Activated CD4-positive, alpha-beta T cell treated with anti-CD3 and anti-CD28 coated beads, Interleukin-2, amount 50 U/mL, for 4 hours (primary cell): ENCODE data around the gene CDH22.

Source experiments
- DNase-seq, 2 experiments: peaks; one replicate each; pipeline ENCODE4 v3.0.0-alpha.2; 2020

The CDH22 gene

DNA sequence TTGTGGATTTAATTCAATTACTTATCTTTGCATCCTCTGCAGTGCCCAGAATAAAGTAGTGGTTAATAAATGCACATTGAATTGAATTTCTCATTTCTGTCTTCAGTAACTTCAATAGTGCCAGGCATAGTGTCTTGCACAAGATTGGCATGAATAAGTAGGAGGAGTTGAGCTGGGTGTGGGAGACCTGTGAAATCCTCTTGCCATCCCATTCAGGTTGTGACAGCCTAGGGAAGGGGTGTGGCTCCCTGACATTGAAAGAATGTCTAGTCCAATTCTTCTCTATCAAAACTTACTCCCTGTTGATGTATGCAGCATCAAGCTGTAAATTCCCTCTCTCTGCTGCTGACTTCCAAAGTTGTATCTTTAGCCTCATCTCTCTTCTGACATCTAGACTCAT lies 73.2 kb downstream of the CDH22 start:
- no peak for DNase-seq

DNA sequence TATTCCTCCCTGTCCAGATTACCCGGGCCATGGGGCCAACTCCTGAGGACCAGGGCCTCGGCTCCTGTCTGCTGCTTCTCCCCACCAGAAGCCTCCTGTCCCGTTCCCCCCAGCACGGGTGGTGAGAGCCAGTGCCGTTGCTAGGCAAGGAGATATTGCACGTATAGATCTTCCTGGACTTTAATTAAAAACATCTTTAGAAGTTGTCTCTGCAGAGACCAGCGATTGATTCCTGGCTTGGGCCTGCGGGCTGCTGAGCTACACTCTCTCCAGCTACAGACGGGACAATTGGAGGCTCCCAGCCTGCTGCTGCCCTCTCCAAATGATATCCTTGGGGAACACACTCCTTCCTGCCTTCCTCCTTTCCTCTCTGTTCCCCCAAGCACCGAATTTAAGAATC lies 74.6 kb downstream of the CDH22 start:
- DNase-seq = no peak

DNA sequence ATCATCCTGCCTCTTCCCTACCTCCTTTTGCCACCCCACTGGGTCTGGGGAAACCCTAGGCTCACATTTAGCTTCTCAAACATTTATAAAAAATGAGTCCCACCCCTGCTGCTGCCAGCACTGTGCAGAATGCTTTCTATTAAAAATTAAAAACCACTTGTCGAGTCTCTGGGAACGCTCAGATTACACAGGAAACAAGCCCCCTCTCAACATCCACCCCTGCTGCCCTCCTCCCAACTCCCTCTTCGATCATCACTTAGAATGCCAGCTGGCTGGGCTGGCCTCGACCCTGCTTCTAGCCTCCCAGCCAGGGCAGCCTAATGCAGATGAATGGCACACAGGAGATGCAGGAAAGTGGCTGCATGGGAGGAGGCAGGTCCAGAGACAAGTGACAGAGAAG lies 75.8 kb downstream of the CDH22 start:
- no peak for DNase-seq

DNA sequence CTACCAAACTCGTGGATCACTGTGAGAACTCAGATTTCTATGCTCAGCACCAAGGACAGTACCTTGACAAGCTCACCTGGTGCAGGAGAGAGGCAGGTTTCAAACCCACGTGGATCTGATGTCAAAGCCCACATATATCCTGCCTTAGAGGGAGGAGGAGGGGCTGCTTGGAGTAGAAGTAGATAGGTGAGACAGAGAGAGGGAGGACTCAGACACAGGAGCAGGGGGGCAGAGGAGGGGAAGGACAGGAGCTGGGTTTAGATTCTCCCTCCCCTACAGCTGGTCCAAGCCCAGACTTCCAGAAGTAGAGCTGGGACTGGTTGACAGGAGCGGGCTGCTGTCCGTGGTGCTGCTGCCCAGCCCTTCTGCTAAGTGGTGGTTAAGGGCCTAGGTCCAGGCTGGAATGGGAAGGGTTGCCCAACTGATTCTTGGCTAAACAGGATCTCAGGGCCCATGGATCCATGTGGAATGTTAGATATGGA lies 77.5 kb downstream of the CDH22 start:
- no peak for DNase-seq

DNA sequence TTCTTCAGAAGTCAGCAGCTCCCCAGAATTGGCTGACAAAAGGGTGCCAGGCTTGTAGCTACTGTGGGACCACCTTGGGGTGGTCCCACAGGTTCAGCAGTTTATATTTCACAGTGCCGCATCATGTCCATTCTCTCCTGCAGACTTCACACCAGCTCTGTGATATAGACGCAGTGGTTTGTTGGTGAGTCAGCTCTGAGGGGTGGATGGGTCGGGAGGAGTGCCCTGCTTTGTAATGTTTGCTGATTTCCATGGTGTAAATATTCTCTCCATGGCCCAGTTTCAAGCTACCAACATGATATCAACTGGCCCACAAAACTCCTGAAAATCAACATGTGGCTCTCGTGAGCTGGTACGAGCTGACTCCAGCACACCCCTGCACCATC lies 78.2 kb downstream of the CDH22 start:
- DNase-seq = no peak

DNA sequence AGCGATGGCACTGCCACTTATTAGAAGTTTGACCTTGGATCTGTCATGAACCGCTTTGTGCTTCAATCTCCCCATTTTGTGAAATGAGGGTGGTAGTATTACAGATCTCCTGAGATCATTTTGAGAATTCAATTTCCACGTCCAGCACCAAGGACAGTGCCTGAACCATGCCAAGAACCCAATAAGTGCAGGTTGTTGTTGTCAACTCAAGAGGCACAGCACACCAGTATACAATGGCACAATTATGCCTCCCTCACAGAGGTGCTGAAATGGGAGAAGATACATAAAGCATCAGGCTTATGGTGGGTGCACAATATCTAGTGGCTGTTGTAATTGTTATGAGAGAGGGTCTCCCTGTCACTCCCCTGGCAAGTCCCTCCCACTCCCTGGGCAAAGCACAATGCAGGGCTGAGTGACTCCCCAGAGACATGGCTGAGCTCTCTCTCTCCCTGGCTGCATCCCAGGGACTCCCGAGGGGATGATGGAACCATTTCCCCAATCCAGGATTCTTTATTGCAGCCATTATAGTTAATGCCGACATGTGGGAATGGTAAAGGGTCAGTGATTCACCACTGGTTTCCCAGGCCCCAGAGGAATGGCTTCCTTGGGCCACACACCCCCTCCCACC lies 78.7 kb downstream of the CDH22 start:
- no peak for DNase-seq

DNA sequence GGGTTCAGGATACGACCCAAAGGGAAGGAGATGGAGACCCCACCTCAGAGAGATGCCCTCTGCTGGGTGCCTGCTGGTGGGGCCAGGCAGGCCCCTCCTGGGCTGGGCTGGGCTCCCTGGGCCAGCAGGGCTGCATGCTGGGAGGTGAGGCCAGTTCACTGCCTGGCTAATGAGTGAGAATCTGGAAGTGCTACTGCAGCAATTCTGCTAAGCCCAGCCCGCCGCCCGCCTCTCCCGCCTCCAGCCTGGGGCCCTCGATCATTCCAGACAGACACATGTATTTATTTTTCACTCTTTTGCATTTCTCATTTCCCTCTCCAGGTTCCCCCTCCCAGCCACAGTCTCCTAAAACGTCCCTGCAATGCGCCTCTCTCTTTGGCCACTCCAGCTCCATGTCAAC lies 79.6 kb downstream of the CDH22 start:
- DNase-seq = no peak

DNA sequence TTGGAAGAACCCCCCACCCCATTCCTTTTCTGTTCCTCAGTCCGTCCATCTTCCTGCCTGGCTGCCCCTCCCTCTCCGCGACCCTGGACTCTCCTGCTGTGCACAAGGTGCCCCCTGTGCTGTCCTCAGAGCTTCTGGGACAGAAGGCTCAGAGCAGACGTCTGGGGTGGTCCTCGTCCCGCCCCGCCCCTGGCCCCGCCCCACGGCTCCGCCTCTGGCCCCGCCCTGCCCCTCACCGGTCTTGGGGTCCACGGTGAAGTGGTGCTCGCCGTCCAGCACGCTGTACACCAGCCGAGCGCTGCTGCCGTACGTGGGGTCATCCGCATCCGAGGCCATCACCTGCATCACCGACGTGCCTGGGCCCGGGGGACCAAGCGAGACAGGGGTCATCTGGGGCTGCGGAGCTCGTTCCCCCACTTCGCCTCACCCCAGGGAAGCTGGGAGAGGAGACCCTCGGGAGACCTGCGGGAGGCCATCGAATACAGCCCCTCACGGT lies 81.0 kb downstream of the CDH22 start:
- DNase-seq = no peak

DNA sequence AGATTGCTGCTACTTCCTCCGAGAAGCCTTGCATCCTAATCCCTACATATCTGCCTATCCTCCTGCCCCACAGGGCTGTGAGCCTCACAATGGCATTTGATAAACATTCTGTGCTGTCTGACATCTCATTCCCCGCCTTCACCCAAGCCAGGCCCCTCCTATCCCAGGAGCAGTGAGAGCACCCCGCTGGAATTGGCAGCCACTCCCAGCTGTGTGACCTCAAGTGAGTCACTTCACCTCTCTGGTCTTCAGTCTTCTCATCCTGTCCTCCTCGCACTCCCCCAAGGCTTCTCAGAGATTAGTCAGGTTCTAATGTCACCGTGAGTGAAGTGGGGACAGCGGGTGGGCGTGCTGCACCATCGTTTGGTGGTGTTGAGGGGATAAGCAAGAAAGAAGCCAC lies 81.7 kb downstream of the CDH22 start:
- DNase-seq = no peak

DNA sequence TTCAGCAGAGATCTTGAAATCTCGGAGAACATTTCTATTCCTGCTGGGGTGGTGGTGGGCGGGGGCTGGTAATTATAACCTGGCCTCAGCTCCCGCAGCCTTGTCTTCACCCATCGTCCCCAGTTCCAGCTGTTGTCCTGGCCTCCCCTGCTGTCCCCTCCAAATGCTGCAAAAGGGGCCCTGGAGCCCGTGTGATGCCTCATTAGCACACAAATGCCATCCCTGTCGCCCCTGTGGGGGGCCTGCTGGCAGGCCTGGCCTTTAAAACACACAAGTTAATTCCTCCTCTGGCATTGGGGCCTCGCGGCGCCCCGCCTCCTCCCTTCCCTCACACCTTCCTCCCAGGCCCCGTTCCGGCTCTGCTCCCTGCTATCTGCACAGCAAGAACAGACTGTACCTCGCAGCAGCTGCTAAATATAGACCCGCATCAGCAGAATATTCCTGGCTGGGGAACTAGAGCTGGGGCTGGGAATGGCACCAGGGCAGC lies 85.7 kb downstream of the CDH22 start:
- no peak for DNase-seq

DNA sequence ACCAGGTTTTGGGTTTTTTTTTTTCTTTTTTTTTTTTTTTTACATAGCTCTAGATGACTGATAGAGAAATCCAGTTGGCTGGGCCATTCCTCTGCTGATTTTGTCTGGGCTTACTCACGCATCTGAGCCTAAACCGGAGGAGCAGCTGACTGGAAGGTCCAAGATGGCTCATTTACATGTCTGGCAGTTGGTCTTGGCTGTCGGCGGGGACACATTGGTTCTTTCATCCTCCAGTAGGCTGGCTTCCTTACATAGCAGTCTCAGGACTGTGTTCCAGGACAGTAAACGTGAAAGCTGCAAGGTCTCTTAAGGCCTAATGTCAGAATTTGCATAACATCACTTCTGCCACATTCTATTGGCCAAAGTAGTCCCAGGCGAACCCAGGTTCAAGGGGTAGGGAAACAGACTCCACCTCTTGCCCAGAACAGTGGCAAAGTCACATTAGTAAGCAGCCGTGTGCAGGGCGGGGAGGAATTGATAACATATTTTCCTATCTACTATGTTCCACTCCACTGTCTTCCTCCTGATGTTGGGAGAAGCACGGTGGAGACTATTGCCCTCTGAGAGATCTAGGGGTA lies 87.0 kb downstream of the CDH22 start:
- DNase-seq = no peak

DNA sequence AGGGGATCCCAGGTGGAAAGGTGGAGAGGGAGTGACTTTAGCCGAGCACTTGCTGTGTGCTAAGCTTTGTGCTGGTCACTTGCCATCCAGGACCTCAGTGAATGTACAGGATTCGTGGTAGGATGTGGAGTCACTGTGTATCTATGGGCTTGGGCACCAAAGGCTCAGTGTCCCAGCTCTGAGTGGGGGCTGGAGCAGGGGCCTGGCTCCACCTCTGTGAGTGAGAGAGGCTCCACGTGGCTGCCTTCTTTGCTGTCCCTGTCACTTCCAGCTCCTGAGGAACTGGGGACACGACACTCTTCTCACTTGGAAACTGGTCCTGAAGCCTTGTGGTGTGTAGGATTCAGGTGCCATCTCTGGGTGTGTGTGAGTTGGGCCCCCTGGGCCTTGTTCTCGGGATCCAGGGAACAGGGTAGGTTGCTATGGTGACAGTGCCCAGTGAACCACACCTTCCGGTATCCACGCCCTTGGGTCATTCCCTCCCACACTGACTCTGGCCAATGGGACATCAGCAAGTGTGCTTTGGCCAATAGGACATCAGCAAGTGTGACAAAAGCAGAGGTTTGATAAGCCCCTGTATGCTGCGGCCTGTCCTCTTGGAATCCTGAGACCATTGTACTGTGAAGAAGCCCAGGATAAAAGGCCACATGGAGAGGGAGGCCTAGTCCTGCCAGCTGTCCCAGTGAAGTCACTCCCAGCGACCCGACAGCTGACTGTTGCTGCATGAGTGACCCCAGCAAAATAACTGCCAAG lies 87.7 kb downstream of the CDH22 start:
- DNase-seq = no peak

DNA sequence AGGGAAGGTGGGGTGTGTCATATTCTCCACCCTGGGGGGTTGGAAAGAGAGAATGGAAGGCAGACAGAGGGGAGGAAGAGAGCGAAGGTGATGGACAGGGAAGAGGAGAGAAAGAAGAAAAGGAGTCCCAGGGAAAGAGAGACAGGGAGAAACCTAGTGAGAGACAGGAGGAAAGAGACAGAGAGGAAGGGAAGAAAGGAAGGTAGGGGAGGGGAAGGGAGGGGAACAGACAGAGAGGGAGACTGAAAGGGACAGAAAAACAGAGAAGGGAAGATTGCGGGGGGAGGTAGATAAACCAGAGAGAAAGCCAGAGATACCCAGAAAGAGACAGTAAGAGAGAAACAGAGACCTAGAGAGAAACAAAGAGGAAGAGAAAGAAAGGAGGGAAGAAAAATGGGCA lies 88.4 kb downstream of the CDH22 start:
- no peak for DNase-seq

DNA sequence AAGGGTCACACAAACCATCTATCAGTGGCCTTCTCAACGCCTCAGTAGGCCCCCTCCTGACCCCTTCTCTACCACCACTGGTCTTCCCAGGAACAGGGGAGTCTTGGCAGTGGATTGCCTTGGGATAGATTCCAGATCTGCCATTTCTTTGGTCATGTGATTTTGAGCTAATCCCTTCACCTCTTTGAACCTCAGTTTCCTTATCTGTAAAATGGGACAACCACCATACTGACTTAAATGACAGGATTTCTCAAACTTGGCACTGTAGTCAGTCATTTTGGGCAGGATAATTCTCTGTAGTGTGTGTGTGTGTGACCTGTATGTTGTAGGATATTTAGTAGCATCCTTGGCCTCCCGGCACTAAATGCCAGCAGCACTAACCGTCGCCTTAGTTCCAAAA lies 89.1 kb downstream of the CDH22 start:
- no peak for DNase-seq

DNA sequence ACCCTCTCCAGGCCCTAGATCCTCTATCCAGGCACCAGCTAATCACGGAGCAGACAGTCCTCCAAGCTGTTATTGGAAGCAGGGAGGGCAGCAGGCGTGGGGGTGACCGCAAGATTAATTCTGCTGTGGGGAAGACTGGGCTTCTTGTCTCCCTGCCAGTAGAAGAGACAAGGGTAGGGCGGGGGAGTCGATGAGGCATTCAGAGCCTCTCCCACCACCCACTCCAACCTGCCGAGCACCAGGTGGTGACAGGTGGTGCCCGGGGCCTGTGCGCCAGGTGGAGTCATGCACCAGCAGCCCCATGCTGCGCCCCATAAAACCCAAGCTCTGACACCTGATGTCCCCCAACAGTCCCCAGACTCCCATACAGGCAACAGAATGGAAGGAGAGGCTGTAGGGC lies 89.6 kb downstream of the CDH22 start:
- no peak for DNase-seq

DNA sequence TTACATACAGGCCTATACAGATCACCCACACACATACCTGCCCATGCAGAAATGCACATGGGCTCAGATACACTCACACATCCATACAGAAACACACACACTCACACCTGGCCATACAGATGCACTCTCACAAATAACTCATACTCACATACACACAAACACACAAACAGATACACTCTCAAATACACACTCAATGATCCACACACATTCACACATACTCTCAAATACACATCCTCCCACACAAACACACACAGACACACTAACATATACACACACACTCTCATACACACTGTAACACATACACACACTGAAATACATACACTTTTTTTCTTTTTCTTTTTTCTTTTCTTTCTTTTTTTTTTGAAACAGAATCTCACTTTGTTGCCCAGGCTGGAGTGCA lies 90.7 kb downstream of the CDH22 start:
- DNase-seq = no peak

DNA sequence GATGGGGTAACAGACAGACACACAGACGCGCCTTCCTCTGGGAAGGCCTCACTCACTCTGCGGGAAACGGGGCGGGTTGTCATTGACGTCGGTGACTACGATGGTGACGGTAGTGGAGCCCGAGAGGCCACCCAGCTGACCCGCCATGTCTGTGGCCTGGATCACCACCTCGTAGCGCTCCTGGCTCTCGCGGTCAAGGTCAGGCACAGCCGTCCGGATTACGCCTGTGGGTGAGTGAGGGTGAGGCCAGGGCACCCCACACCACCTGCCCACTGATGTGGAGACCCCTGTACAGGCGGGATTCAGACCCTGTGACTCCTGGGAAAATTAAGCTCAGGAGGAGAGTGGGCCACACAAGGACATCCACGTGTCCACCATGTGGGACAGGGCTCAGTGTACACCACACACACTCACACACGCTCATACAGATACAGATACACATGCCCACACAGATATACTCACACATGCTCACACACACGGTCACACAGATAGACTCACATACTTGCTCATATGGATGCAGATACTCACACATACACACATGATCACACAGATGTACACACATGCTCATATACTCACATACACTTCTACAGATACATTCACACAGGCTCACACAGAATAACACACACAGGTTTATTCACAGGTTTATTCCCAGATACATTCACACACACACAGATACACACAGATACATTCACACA lies 91.4 kb downstream of the CDH22 start:
- DNase-seq = no peak

DNA sequence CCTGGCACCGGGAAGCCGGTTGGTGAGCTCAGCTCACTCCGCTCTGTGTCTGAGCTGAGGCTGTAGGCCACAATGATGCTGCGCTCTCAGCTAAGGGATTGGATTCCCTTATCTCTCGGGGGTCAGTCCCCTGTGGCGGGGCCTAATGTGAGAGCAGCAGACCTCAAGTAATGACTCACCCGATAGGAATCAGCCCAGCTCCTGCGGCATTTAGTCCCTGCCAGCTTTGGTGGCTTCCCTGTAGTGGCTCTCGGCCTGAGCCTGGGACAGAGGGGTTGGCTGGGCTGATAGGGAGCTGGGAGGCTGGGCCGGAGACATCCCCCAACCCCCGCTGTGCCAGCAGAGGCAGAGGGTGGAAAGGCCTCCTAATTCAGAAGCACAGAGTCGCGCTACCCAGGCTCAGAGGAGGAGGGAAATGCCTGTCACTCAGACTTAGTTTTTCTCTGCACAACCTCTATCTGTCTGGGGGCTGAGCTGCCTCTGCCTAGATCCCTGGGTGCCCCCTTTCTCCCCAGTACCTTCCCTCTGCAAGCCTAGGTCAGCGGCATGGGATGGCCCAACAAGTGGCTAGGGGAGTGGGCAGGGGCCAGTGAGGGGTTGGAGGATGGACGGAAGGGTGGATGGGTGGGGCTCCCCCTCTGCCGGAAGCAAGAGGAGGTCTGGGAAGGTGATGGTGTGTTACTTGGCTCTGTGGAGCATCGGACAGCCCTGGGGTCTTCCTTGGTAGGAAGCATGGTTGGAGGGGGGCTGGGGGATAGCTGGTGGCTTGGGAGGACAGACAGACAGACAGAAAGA lies 92.2 kb downstream of the CDH22 start:
- DNase-seq = no peak

DNA sequence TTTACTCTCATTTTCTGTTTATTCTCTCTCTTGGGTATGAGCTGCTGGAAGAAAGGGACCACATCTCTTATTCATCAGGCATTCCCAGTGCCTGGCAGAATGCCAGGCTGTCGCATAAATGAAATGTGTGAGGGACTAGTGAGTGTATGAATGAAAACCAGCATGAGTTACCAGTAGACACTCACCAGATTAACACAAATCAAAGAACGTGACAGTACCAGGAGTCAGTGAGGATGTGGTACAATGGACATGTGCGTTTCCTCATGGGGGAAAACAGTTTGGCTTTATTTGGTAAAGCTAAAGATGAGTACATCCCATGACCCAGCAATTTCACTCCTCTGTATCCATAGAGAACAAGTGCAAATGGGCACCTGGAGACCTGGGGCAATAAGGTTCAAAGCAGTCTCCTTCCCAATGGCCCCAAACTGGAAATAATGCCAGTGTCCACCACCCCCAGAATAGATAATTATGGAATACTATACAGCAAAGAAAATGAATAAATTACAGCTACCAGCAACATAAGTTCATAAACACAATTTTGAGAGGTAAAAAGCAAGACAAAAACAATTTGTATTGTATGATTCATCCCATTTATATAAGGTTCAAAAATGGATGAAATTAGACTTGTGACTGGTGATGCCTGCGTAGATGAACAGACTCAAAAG lies 93.3 kb downstream of the CDH22 start:
- DNase-seq = no peak

DNA sequence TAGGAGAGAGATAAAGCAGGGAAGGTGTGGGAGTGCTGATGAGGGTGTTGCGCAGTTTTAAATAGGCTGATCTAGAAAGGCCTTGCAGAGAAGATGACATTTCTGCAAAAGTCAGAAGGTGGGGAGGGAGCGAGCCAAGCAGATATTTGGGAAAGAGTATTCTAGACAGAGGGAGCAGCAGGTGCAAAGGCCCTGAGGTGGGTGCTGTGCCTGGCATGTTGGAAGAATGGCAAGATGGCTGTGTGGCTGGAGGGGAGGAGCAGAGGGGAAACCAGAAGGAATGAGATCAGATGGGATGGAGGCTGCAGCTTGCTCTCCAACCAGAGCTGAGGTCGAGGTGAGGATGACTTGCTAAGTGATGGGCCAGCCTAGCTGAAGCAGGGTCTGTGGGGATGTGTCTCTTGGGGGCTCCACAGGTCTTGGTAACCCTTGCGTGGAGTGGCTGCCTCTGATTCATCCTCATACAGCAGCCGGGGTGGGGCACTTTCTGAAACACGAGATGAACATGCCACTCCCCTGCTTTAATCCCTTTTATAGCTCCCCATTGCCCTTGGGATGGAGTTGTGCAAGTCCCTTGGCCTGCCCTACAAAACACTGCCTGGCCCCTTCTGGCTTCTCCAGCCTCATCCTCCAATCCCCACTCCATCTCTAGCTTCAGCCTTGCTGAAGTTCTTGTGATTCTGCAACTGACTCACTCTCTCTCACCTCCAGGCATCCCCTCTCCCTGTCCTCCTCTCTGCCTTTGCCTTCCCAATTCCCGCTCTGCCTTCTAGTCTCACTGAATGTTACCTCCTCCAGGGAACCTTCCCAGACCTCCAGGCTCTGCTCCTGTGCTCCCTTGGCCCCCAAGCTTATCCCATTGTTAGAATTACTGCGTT lies 94.1 kb downstream of the CDH22 start:
- no peak for DNase-seq

DNA sequence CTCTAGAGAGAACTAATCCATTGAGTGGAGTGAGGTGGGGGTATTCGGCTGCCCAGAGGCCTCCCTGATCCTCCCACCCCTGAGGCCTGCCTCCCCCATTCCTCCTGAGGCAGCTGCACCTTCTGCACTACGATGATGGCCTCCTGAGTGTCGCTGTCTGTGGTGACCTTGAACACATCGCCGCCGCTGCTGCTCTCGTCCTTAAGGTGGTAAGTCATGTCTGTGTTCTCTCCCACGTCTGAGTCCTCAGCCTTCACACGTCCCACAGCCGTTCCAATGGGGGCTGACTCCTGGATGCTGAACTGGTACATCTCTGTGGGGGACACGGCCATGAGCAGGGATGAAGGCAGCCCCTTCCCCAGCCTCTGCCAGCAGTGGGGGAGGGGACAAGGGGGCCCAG lies 95.4 kb downstream of the CDH22 start:
- no peak for DNase-seq
